HG02623 (cell line): ENCODE measurements around the gene ZNF646.

Experiments
- ATAC-seq: cut with Tn5 transposase; IDR thresholded peaks from one replicate; pipeline ENCODE4 v1.9.1; 2021; ENCODE audit warnings: moderate library complexity; ENCODE audit not compliant: unreplicated experiment

The ZNF646 gene, protein sequence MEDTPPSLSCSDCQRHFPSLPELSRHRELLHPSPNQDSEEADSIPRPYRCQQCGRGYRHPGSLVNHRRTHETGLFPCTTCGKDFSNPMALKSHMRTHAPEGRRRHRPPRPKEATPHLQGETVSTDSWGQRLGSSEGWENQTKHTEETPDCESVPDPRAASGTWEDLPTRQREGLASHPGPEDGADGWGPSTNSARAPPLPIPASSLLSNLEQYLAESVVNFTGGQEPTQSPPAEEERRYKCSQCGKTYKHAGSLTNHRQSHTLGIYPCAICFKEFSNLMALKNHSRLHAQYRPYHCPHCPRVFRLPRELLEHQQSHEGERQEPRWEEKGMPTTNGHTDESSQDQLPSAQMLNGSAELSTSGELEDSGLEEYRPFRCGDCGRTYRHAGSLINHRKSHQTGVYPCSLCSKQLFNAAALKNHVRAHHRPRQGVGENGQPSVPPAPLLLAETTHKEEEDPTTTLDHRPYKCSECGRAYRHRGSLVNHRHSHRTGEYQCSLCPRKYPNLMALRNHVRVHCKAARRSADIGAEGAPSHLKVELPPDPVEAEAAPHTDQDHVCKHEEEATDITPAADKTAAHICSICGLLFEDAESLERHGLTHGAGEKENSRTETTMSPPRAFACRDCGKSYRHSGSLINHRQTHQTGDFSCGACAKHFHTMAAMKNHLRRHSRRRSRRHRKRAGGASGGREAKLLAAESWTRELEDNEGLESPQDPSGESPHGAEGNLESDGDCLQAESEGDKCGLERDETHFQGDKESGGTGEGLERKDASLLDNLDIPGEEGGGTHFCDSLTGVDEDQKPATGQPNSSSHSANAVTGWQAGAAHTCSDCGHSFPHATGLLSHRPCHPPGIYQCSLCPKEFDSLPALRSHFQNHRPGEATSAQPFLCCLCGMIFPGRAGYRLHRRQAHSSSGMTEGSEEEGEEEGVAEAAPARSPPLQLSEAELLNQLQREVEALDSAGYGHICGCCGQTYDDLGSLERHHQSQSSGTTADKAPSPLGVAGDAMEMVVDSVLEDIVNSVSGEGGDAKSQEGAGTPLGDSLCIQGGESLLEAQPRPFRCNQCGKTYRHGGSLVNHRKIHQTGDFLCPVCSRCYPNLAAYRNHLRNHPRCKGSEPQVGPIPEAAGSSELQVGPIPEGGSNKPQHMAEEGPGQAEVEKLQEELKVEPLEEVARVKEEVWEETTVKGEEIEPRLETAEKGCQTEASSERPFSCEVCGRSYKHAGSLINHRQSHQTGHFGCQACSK (N-terminal part only)

DNA sequence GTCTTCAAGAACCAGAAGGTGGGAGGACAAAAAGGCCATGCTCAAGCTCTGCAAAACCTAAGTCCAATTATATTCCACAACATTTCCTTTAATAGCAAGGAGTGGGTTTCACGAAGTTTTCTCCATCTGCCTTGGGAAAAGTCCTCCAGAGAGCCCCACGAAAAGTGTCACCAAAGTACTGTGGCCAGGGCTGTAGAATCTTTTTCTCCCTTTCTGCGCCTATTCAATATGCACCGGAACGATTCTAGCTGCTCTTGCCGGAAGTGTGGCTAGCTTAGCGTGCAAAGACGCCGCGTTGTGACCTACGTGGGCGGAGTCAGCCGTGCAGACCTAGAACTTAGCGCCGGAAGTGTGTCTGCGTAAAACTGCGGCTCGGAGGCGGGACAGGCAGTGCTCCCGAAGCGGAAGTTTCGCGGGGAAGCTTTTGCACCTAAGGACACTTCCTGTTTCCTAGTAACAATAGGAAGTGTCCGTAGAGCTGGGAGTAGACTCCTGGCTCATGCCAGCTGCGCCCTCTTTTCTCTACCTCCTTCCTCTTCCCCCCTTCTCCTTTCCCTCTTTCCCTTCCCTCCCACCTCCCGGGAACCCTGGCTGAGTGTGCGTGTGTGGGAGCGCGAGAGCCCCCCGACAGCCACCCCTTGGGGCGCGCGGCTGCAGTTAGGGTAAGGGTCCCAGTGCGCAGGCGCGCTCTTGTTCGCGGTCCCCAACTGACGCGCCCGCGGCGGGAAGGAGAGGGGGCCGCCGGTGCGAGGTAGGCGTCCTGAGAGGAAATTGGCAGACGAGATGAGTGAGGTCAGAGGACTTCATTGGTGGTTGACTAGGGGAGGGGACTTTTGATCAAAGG lies at the start of gene ZNF646, which contains the start of gene ZNF668:
Gene ZNF646 (plus strand): TSS at position 453 of the 844 bp plus-strand sequence. CDS start 1,903 bp downstream, outside the sequence.
Gene ZNF668 (minus strand): TSS at position 271 of the 844 bp plus-strand sequence. CDS start 9,781 bp downstream, outside the sequence.
- ATAC-seq = peak; percentile 59

DNA sequence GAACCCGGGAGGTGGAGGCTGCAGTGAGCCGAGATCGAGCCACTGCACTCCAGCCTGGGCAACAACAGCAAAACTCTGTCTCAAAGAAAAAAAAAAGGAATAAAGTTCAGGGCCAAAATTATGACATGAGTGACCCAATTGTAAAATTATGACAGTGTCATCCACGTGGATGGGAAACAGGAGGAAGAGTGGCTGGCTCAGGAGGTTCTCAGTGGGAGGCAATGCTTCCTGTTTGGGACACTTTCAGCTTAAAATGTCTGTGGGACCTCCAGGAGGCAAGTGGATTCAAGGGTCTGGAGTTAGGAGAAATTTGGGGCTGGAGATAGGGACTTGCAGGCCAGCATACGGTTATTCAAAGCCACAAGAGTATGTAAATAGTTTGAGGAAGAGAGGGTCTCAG lies 48.9 kb upstream of the ZNF646 start:
- ATAC-seq = no peak

DNA sequence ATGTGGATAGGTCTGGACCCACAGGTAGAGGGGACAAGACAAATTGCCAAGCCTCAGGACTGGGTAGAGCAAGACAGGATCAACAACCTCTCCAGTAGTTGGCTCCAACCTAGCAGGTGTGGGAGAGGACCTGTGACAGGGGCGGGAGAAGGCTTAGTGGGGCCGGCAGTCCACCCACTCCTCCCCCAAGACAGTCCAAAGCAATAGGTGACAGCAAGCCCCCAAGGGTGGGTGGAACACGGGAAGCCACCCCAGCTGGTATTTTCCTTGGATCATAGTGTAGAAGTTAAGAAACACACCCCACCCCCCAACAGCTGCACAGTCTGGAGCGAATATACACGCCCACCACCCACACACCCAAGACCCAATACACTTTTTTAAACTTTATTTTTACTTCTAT lies 45.0 kb upstream of the ZNF646 start:
- ATAC-seq = no peak

DNA sequence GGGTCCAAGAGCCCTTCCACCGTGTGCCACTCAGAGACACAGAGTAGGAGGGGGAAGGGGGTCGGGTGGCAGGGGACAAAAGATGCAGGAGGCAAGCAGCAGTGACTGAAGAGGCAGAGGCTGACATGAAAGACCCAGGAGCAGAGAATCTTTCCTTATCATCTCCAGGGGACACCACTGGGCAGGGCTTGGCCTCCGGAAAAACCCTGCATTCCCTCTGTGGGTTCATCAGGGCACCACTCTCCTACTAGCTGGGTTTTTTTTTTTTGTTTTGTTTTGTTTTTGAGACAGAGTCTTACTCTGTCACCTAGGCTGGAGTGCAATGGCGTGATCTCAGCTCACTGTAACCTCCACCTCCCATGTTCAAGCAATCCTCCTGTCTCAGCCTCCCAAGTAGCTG lies 42.9 kb upstream of the ZNF646 start:
- no peak for ATAC-seq

DNA sequence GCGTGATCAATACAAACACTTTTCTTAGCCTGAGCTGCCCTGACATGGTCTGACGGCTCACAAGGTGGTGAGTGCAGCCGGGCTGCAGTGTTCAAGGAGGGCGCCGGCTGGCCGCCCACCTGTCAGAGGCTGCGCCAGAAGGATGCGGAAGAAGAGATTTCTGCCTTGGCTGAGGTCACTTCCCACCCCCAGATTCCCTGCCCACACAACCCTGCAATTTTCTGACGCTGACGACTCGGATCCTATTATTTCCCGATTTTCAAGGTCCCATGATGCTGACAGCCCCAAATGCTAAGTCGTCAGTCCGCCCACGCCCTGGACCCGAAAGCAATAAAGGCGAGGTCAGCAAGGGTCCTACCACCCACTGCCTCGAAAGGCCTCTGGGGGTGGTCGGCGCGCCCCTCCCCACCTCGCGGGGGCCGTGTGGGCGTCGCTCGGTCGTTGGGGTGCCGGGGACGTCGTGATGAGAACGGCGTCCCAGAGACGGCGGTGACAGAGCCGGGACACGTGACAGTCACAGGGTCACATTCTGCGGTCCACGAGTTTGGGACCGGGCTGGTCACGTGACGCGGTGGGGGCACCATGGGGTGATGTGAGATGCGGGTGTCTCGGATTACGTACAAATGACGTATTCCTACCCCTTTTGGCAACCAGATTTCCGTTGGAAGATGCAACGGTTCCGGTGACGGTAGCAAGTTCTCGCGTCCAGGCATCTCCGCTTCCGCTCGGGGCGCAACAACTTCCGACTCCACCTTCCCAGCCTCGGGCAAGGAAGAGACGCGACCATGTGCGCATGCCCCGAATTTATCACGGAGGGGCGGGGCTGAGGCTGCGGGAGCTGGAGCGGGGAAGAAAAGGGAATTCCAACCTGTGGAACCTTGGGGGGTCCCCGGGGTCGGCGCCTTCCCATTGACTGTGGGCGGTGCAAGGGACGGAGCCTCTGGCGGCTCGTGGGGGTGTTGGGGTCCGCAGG lies 41.2 kb upstream of the ZNF646 start, which contains the start of gene STX4:
Gene STX4 (plus strand): TSS at position 823 of the 973 bp plus-strand sequence. CDS start 248 bp downstream, outside the sequence.
- peak; percentile 79 for ATAC-seq

DNA sequence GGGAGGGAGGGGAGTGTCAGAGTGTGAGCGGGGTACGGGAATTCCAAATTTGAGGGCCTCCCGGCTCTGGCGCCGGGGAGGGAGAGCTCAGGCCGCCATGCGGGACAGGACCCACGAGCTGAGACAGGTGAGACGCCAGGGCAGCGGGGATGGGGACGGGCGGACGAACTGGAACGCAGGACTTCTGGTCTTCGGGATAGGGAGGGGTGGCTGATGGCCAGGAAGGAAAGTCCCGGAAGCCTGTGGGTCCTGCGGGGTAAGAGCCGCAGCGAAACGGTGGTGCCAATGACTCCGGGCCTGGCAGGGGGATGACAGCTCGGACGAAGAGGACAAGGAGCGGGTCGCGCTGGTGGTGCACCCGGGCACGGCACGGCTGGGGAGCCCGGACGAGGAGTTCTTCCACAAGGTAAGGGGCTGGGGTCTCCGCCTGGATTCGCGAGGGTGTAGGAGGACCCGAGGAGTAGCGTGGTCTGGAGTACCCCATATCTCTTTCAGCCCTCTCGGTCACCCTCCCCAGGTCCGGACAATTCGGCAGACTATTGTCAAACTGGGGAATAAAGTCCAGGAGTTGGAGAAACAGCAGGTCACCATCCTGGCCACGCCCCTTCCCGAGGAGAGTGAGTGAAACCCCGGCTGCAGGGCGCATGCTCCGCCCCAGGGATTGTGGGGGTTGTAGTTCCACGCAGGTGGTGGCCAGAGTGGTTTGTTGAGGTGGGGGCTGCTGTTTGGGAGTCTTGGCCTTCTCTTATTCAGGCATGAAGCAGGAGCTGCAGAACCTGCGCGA lies 40.3 kb upstream of the ZNF646 start:
- peak; percentile 25 for ATAC-seq

DNA sequence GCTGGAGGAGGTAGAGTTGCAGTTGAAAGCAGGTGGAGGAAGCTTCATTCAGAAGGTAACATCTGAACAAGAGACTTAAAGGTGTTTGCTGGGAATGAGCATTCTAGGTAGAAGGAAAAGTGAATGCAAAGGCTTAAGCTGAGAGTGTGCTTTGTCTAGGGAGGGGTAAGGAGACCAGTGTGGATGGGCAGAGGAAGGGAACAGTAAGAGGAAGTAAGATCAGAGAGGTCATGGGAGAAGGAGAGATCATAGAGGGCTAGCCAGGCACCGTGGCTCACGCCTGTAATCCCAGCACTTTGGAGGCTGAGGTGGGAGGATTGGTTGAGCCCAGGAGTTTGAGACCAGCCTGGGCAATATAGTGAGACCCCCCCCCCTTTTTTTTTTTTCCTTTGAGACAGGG lies 37.5 kb upstream of the ZNF646 start:
- ATAC-seq = no peak

DNA sequence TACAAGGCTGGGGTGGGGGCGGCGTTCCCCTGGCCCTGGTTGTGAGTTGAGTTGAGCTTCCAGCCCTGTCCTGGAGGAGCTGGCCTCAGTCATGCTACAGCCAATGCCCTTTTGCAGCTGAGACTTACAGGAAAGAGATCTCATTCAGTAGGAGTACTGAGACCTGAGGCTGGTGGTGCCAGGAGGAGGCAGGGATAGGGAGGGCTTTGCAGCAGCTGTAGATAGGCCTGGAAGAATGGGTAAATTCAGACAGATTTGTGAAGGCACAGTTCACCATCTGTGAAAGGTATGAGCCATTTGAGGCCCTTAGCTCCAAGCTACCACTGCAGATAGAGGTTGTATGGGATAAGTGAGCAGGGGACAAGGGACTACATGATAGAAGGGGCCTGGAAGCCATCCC lies 35.2 kb upstream of the ZNF646 start:
- no peak for ATAC-seq

DNA sequence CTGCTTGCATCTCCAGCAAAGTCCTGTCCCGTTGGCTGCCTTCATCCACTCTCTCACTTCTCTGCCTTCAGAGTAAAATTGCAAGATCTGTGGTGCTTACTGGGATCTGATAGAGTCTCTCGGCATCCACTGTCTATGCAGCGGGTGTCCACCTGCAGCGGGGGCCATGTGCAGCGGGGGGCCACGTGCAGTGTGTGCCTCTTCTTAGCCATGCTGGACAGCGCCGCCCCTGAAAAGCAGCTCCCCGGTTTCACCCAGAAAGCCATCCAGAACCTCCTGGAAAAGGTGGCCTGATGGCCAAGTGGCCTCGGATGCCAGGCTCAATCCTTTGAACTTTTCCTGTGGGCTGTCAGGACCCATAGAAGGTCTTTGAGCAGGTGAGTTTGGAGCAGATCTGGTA lies 31.4 kb upstream of the ZNF646 start:
- ATAC-seq = no peak

DNA sequence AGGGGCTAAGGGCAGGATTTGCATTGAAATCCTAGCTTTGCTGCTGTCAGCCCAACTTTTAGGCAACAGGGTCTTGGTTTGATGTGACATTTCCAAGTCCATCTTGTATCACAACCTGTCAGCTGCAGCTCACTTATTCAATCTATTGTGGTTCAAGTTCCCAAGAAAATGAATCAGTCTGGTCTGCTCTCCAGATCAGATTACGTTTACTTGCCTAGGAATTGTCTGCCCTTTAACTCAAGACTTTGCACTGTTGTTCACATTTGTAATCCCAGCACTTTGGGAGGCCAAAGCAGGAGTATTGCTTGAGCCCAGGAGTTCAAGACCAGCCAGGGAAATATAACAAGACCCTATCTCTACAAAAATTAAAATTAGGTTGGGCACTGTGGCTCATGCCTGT lies 30.9 kb upstream of the ZNF646 start:
- no peak for ATAC-seq

DNA sequence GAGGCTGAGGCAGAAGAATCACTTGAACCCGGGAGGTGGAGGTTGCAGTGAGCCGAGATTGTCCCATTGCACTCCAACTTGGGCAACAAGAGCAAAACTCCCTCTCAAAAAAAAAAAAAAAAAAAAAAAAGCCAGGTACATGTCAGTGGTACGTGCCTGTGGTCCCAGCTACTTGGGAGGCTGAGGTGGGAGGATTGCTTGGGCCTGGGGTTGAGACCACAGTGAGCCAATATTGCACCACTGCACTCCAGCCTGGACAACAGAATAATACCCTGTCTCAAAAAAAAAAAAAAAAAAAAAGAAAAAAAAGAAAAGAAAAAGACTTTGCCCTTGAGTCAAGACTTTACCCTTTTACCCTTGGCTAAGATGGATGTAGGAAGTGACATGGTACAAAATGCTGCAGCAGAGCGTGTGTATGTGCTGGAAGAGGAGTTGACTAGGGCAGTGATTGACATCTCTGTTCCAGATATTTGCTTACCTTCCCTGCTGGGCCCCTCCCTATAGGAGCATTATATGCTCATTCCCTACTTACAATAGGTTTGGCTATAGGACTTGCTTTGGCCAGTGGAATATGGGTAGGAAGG lies 30.2 kb upstream of the ZNF646 start:
- ATAC-seq = no peak

DNA sequence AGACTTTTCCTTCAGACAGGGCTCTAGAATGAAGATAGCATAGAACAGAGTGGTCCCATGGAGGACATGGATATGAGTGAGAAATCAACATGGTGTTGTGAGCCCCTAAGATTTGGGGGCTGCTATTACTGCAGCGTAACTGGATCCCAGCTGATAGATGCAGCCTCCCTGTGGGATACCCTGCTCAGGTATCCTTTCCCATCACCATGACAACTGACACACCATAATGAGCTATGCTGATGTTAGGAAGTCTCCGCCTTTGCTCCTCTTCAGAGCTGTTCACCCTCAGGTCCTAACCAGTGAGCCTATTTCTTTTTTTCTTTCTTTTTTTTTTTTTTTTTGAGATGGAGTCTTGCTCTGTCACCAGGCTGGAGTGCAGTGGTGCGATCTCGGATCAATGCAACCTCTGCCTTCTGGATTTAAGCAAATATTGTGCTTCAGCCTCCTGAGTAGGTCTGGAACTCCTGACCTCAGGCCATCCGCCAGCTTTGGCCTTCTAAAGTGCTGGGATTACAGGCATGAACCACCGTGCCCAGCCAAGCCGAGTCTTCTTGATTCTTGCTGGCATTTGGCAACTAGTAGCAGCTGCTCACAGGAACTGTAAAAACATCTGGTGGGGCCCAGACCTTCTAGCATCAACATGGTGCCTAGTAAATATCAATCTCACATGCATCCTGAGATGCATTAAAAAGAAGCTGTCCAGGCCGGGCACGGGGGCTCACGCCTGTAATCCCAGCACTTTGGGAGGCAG lies 23.8 kb upstream of the ZNF646 start:
- ATAC-seq = no peak

DNA sequence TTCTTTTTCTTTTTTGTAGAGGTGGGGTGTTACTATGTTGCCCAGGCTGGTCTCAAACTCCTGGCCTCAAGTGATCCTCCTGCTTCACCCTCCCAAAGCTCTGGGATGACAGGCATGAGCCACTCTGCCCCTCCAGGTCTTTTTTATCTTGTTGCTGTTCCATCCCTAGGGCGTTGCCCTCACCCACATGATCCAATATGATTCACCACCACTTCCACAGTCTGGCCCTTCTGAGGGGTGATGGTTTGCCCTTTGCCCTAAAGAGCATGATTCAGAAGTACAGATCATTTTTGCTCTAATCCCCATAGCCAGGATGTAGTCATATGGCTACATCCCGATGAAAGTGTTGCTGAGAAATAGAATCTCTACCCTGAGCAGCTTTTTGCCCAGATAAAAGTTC lies 22.1 kb upstream of the ZNF646 start:
- ATAC-seq = no peak

DNA sequence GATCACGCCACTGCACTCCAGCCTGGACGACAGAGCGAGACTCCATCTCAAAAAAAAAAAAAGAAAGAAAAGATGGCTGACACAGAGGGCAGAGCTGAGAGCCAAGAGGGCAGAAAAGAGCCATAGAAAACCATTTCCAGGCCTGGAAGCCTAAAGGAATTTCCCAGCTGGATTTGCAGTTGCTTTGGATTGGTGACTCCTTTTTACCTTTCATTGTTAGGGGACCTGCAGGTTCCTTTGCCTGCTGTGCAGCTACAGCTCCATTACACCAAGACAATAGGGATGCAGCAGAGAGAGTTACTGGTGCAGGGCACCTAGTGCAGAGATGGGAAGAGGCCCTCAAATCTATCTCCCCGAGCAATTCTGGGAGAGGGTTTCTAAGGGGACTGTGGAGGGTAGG lies 18.6 kb upstream of the ZNF646 start:
- no peak for ATAC-seq

DNA sequence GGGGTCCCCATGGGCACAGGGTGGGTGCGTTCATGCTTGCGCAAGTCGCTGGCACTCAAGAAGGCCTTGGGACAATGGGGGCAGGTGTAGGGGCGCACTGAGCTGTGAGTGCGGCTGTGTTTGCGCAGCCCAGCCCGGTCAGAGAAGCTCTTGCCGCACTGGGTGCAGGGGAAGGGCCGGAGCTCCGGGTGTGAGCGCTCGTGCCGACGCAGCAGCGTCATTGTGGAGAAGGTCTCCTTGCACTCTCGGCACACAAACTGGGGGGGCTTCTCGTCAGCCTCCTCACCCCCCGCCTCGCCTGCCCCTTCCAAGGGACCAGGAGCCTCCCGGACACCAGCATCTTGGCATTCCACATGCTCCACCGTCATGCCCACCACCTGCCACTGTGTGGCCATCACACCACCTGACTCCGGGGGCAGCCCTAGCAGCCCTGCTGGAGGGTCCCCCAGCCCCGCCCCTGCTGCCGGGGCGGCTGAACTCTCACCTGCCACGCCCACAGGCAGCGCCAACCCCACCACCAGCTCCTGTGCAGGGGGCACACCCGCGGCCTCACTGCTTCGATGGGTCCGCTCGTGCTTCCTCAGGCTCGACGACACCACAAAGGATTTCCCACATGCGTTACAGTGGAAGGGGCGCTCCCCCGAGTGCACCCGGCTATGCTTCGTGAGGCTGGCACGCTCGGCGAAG lies 13.0 kb upstream of the ZNF646 start:
- ATAC-seq = no peak

DNA sequence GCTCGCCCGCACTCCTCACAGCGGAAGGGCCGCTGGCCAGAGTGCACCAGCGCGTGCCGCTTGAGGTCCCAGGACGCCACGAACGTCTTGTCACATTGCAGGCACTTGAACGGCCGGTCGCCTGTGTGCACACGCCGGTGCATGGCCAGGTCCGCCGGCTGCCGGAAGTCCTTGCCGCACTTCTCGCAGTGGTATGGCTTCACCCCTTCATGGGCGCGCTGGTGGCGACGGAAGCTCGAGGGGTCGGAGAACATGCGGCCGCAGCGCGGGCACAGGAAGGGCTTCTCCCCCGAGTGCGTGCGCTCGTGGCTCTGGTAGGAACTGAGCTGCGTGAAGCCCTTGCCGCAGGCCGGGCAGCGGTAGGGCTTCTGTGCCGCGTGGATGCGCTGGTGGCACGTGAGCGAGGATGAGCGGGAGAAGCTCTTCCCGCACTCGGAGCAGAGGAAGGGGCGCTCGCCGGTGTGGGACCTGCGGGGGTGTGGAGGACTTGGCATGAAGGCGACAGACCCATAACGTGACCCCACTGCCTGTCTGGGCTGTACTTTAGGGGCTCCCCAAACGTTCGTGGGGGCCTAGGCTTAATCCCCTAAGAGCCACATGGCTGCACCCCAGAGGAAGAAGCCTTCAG lies 12.3 kb upstream of the ZNF646 start:
- no peak for ATAC-seq
